Measurements from ENCODE around the gene SOWAHA. TPM values are rescaled to one million over a fixed set of nuclear protein-coding genes. Genes with fewer than 3 reads are reported as not detected.

Gene SOWAHA
- total RNA-seq, 1 experiment from 2014 or later = 0.20 TPM

DNA sequence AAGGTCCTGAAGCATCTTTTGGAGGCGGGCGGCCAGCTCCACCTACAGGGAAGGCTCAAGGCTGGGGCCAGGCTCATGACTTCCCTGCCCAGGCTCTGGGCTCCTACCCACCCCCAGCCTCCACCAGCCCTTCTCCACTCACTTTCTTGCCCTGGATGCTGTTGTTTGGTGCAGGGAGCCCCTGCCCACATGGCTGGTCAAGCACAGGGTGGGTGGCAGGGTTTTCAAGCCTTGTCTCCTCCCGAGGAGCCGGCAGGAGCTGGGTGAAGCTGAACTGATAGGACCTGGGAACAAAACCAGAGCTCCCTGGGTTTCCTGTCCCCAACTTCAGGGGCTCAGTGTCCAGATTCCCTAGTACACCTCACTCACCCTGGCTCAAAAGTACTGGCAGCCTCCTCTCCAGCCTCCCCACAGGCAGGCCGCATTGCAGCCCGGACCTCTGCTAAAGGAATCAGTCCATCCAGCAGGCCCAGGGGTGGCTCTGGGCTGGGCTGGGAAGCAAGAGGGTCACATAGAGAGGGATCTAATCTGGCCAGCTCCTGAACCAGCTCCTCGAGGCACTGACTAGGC, 10.5 kb downstream of the SOWAHA start:
- Histone ChIP-seq H2BK120ac (ENCODE audit: low read depth, low read length, poor library complexity, severe bottlenecking) (no peak overlapping the region), H4K20me1 (ENCODE audit: control insufficient read depth, insufficient read depth, insufficient read length) (no peaks in the 10 kb centered on the region), H4K91ac (ENCODE audit: insufficient read length, low read depth, low read length) (no peak overlapping the region), H3K79me1 (ENCODE audit: insufficient read depth, low read depth, low read length, poor library complexity, severe bottlenecking) (no peaks in the 10 kb centered on the region), H3T11ph (ENCODE audit: low read length) (no peak overlapping the region), H3K23me2 (ENCODE audit: insufficient read length, low read depth, low read length, poor library complexity, severe bottlenecking) (peaks cover 14% of the 10 kb centered on the region), H3K79me2 (ENCODE audit: insufficient read depth, low read length) (no peaks in the 10 kb centered on the region), H2BK15ac (ENCODE audit: low read depth, low read length) (no peak overlapping the region), H3K9ac (ENCODE audit: extremely low read depth, insufficient read length, low read length) (no peak overlapping the region), H3K27me3 (ENCODE audit: insufficient read depth, low read length) (peaks cover 16% of the 10 kb centered on the region; the same call in 1 of the 2 replicates), H2AK5ac (ENCODE audit: insufficient read length, low read length) (no peak overlapping the region), H3K18ac (ENCODE audit: insufficient read length, low read depth, low read length) (peak overlapping the region; percentile 68), H3K4ac (ENCODE audit: low read depth, low read length) (no peak overlapping the region), H4K8ac (replicated peaks; ENCODE audit: insufficient read length, low read depth, low read length) (no peak overlapping the region), H2BK12ac (ENCODE audit: insufficient read length, low read depth, low read length) (no peak overlapping the region), H3K27ac (ENCODE audit: insufficient read length, low read depth, low read length) (no peak overlapping the region), H4K5ac (ENCODE audit: insufficient read length, low read depth, low read length) (no peak overlapping the region), H3K56ac (ENCODE audit: insufficient read length, low read depth, low read length) (no peak overlapping the region), H3K14ac (ENCODE audit: insufficient read depth, low read length) (peak overlapping the region; percentile 86), H3K9me3 (ENCODE audit: control insufficient read depth, low read depth, low read length) (no peaks in the 10 kb centered on the region), H3K4me2 (ENCODE audit: insufficient read depth, insufficient read length, low read length) (no peak overlapping the region), H2BK5ac (ENCODE audit: insufficient read length, low read length) (no peak overlapping the region), H2AFZ (ENCODE audit: low read length) (no peak overlapping the region), H3K23ac (ENCODE audit: insufficient read length, low read depth, low read length) (no peak overlapping the region), H2BK20ac (ENCODE audit: low read depth, low read length, poor library complexity, severe bottlenecking) (no peak overlapping the region), H3K4me1 (ENCODE audit: insufficient read depth, low read length) (peaks cover 3% of the 10 kb centered on the region)
- Mint-ChIP-seq H3K27ac (no peak overlapping the region), H3K4me1 (peaks cover 13 to 24% of the 10 kb centered on the region in 2 experiments), H3K9me3 (no peaks in the 10 kb centered on the region; a peak in 1 of 5 replicates), H3K4me3 (peak overlapping the region in 1 of 2 experiments; percentile 43; a peak in 2 of 5 replicates), H3K36me3 (ENCODE audit: insufficient read depth in 1 of 3, low read depth in 3 of 3) (peaks cover 3 to 6% (median 4%) of the 10 kb centered on the region in 3 experiments; a peak in 6 of 7 replicates), H3K27me3 (ENCODE audit: low read depth) (peaks cover 69% of the 10 kb centered on the region)
- DNase-seq = no peak
- no CpG with 5 or more reads among the region's 7 CpGs for whole genome bisulfite sequencing (ENCODE audit: extremely low coverage, insufficient read length, low lambda C conversion rate)
- TF ChIP-seq, protein P1, sequence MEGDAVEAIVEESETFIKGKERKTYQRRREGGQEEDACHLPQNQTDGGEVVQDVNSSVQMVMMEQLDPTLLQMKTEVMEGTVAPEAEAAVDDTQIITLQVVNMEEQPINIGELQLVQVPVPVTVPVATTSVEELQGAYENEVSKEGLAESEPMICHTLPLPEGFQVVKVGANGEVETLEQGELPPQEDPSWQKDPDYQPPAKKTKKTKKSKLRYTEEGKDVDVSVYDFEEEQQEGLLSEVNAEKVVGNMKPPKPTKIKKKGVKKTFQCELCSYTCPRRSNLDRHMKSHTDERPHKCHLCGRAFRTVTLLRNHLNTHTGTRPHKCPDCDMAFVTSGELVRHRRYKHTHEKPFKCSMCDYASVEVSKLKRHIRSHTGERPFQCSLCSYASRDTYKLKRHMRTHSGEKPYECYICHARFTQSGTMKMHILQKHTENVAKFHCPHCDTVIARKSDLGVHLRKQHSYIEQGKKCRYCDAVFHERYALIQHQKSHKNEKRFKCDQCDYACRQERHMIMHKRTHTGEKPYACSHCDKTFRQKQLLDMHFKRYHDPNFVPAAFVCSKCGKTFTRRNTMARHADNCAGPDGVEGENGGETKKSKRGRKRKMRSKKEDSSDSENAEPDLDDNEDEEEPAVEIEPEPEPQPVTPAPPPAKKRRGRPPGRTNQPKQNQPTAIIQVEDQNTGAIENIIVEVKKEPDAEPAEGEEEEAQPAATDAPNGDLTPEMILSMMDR (conservative IDR thresholded peaks at IDR 0.05) = no peak
